Trophoblast cell (in vitro differentiated cells and primary cell): Measurements from ENCODE around the gene RASAL2.

Experiments used
- DNase-seq, 2 donors: peaks; one replicate each; pipeline ENCODE4 v3.0.0-alpha.2; 2016
- H2AFZ ChIP-seq: 2 replicates; pipeline ENCODE4 v1.6.1; 2013; ENCODE audit warnings: low read length, moderate library complexity, mild to moderate bottlenecking; ENCODE audit not compliant: insufficient read depth, poor library complexity
- H2AK5ac ChIP-seq: 2 replicates; pipeline ENCODE4 v1.6.1; 2013; ENCODE audit warnings: mild to moderate bottlenecking, low read length
- H2BK120ac ChIP-seq: 2 replicates; pipeline ENCODE4 v1.6.1; 2013; ENCODE audit warnings: low read length, mild to moderate bottlenecking, moderate library complexity; ENCODE audit not compliant: insufficient read depth, poor library complexity
- H2BK12ac ChIP-seq: 2 replicates; pipeline ENCODE4 v1.6.1; 2013; ENCODE audit warnings: mild to moderate bottlenecking, low read length, moderate library complexity
- H2BK5ac ChIP-seq: 2 replicates; pipeline ENCODE4 v1.6.1; 2013; ENCODE audit warnings: low read length, low read depth, moderate library complexity, mild to moderate bottlenecking; ENCODE audit not compliant: poor library complexity
- H3K14ac ChIP-seq: 2 replicates; pipeline ENCODE4 v1.6.1; 2013; ENCODE audit warnings: mild to moderate bottlenecking, low read length
- H3K18ac ChIP-seq: 2 replicates; pipeline ENCODE4 v1.6.1; 2013; ENCODE audit warnings: mild to moderate bottlenecking, low read length
- H3K23ac ChIP-seq: 2 replicates; pipeline ENCODE4 v1.6.1; 2013; ENCODE audit warnings: low read length
- H3K27ac ChIP-seq: 2 replicates; pipeline ENCODE4 v1.5.1; 2013; ENCODE audit warnings: low read depth, mild to moderate bottlenecking, inconsistent platforms, low read length, moderate library complexity
- H3K27me3 ChIP-seq: 2 replicates; pipeline ENCODE4 v1.6.1; 2013; ENCODE audit warnings: inconsistent platforms, mild to moderate bottlenecking, low read length, moderate library complexity; ENCODE audit not compliant: insufficient read depth
- H3K36me3 ChIP-seq, 2 experiments: 1 replicate in 1 of 2; 2 replicates in 1 of 2; pipeline ENCODE4 v1.6.1; 2013; ENCODE audit warnings: low read length in 2 of 2, mild to moderate bottlenecking in 2 of 2, moderate library complexity in 1 of 2; ENCODE audit not compliant: insufficient read depth in 2 of 2, control insufficient read depth in 1 of 2
- H3K4ac ChIP-seq: 2 replicates; pipeline ENCODE4 v1.6.1; 2013; ENCODE audit warnings: low read depth, mild to moderate bottlenecking, low read length, moderate library complexity
- H3K4me1 ChIP-seq, 2 experiments: 1 replicate in 1 of 2; 2 replicates in 1 of 2; pipeline ENCODE4 v1.6.1; 2013; ENCODE audit warnings: low read length in 2 of 2, mild to moderate bottlenecking in 2 of 2, moderate library complexity in 1 of 2; ENCODE audit not compliant: insufficient read depth in 2 of 2, control insufficient read depth in 1 of 2
- H3K4me2 ChIP-seq: 2 replicates; pipeline ENCODE4 v1.6.1; 2013; ENCODE audit warnings: inconsistent platforms, mild to moderate bottlenecking, low read length, moderate library complexity
- H3K4me3 ChIP-seq: 2 replicates; pipeline ENCODE4 v1.5.1; 2013; ENCODE audit warnings: mild to moderate bottlenecking, low read depth, low read length, inconsistent platforms
- H3K79me1 ChIP-seq: one replicate; pipeline ENCODE4 v1.6.1; 2013; ENCODE audit warnings: low read length
- H3K79me2 ChIP-seq: 2 replicates; pipeline ENCODE4 v1.6.1; 2013; ENCODE audit warnings: low read length, mild to moderate bottlenecking; ENCODE audit not compliant: control insufficient read depth, insufficient read depth, poor library complexity
- H3K9ac ChIP-seq: 2 replicates; pipeline ENCODE4 v1.6.1; 2013; ENCODE audit warnings: mild to moderate bottlenecking, low read length
- H3K9me3 ChIP-seq: 2 replicates; pipeline ENCODE4 v1.6.1; 2013; ENCODE audit warnings: low read depth, mild to moderate bottlenecking, control low read depth, inconsistent platforms, low read length; ENCODE audit not compliant: insufficient read depth
- H4K12ac ChIP-seq: 2 replicates; pipeline ENCODE4 v1.6.1; 2013; ENCODE audit warnings: low read depth, mild to moderate bottlenecking, low read length, moderate library complexity
- H4K8ac ChIP-seq: 2 replicates; pipeline ENCODE4 v1.6.1; 2013; ENCODE audit warnings: low read depth, mild to moderate bottlenecking, low read length, moderate library complexity
- H4K91ac ChIP-seq: one replicate; pipeline ENCODE4 v1.6.1; 2013; ENCODE audit warnings: low read depth, mild to moderate bottlenecking, low read length, moderate library complexity
- WGBS: extraction: QIAGEN DNeasy Blood & Tissue Kit; methylation state at CpG from one replicate; pipeline ENCODE4 v1.1.7; 2013; ENCODE audit warnings: missing lambda C conversion rate; ENCODE audit not compliant: insufficient read length, insufficient coverage; ENCODE audit errors: extremely low coverage; 5-methylcytosine and 5-hydroxymethylcytosine counted together

RASAL2 gene

GRCh38 chr1:178237121-178237520, 143.2 kb downstream of the RASAL2 start:
- H3K27me3 ChIP-seq: no peaks in the 10 kb centered on the region

GRCh38 chr1:178238722-178239510, 145.0 kb downstream of the RASAL2 start:
- Histone ChIP-seq H2BK5ac (no peak overlapping the region), H3K4ac (no peak overlapping the region), H3K9me3 (peaks cover 1% of the 10 kb centered on the region), H3K36me3 (no peaks in the 10 kb centered on the region), H3K18ac (no peak overlapping the region), H4K8ac (no peak overlapping the region), H3K27me3 (no peaks in the 10 kb centered on the region), H4K12ac (no peak overlapping the region), H3K4me1 (peaks cover 0 to 2% of the 10 kb centered on the region in 2 experiments), H3K4me3 (no peak overlapping the region), H3K4me2 (no peak overlapping the region), H2BK120ac (no peak overlapping the region), H3K23ac (no peak overlapping the region), H2BK12ac (no peak overlapping the region), H3K27ac (no peak overlapping the region), H2AFZ (no peak overlapping the region), H3K79me1 (peaks cover 2% of the 10 kb centered on the region), H2AK5ac (no peak overlapping the region), H3K9ac (no peak overlapping the region), H3K79me2 (peaks cover 4% of the 10 kb centered on the region), H4K91ac (no peak overlapping the region), H3K14ac (no peak overlapping the region)
- peak; percentile 61 to 99 for DNase-seq
- no CpG with 5 or more reads among the region's 1 CpG for WGBS

More at GRCh38 chr1:178237121-178237520, 143.2 kb downstream of the RASAL2 start:
- Histone ChIP-seq H2AFZ (no peak overlapping the region), H4K8ac (no peak overlapping the region), H3K9ac (no peak overlapping the region), H3K9me3 (no peaks in the 10 kb centered on the region), H3K27ac (no peak overlapping the region), H3K4me2 (no peak overlapping the region), H3K23ac (no peak overlapping the region), H3K4me3 (no peak overlapping the region), H3K36me3 (no peaks in the 10 kb centered on the region), H3K79me1 (peaks cover 5% of the 10 kb centered on the region), H2BK120ac (no peak overlapping the region), H4K91ac (peak overlapping the region; percentile 47), H4K12ac (no peak overlapping the region), H2BK12ac (no peak overlapping the region), H3K4ac (no peak overlapping the region), H2BK5ac (no peak overlapping the region), H2AK5ac (no peak overlapping the region), H3K14ac (no peak overlapping the region), H3K4me1 (peaks cover 2 to 9% of the 10 kb centered on the region in 2 experiments), H3K79me2 (no peaks in the 10 kb centered on the region), H3K18ac (no peak overlapping the region)
- WGBS: no CpG with 5 or more reads among the region's 2 CpGs
- no peak for DNase-seq

- Histone ChIP-seq H4K12ac (no peak overlapping the region), H3K4me1 (peaks cover 0 to 2% of the 10 kb centered on the region in 2 experiments), H3K23ac (no peak overlapping the region), H2BK12ac (no peak overlapping the region), H3K4ac (no peak overlapping the region), H4K8ac (no peak overlapping the region), H3K4me3 (no peak overlapping the region), H3K9me3 (peaks cover 1% of the 10 kb centered on the region), H3K79me1 (peaks cover 2% of the 10 kb centered on the region), H2AK5ac (no peak overlapping the region), H3K79me2 (peaks cover 4% of the 10 kb centered on the region), H3K27me3 (no peaks in the 10 kb centered on the region), H3K14ac (no peak overlapping the region), H3K9ac (no peak overlapping the region), H2AFZ (no peak overlapping the region), H3K27ac (no peak overlapping the region), H3K18ac (no peak overlapping the region), H3K4me2 (no peak overlapping the region), H2BK120ac (no peak overlapping the region), H2BK5ac (no peak overlapping the region), H4K91ac (no peak overlapping the region), H3K36me3 (no peaks in the 10 kb centered on the region)
- DNase-seq: peak in 1 of 2 donors; percentile 44
- no CpG with 5 or more reads among the region's 1 CpG for WGBS
Observed at GRCh38 chr1:178241057-178241456, 147.2 kb downstream of the RASAL2 start.

GRCh38 chr1:178241837-178242236, 147.9 kb downstream of the RASAL2 start:
- Histone ChIP-seq H4K91ac (no peak overlapping the region), H2AFZ (no peak overlapping the region), H3K36me3 (no peaks in the 10 kb centered on the region), H2BK5ac (no peak overlapping the region), H3K23ac (no peak overlapping the region), H3K4me3 (no peak overlapping the region), H4K12ac (no peak overlapping the region), H2BK120ac (no peak overlapping the region), H3K9ac (no peak overlapping the region), H2BK12ac (no peak overlapping the region), H3K4me1 (peaks cover 0 to 2% of the 10 kb centered on the region in 2 experiments), H3K27me3 (no peaks in the 10 kb centered on the region), H3K18ac (no peak overlapping the region), H3K4me2 (no peak overlapping the region), H3K79me1 (peaks cover 2% of the 10 kb centered on the region), H2AK5ac (no peak overlapping the region), H4K8ac (no peak overlapping the region), H3K79me2 (peaks cover 4% of the 10 kb centered on the region), H3K9me3 (peaks cover 1% of the 10 kb centered on the region), H3K14ac (no peak overlapping the region), H3K27ac (no peak overlapping the region), H3K4ac (no peak overlapping the region)
- no peak for DNase-seq
